ENCODE measurements around the gene IRF7. TPM values are rescaled to one million over a fixed set of nuclear protein-coding genes. Genes with fewer than 3 reads are reported as not detected.
A peak's percentile ranks its signal among the peaks of the same experiment; 100 is the strongest.
"Not testable (repeated sequence)": the region's sequence is repeated elsewhere in the genome, so short reads cannot be mapped to it uniquely, and the experiment has no call there.

IRF7 gene
- total and polyA plus RNA-seq, 12 donors = 0.81 to 87.6 (median 11.2) TPM

- no peaks in the 10 kb centered on the region for H3K27me3 ChIP-seq
- H3K4me3 ChIP-seq = peak overlapping the region; percentile 18 to 97 (median 44)
- 2 to 42% (median 10%) methylated on average over 8 to 80 of the region's 81 CpGs for WGBS, 4 donors
- no peaks in the 10 kb centered on the region for H3K36me3 ChIP-seq (replicated peaks in 1 of 2)
- intact Hi-C loops (cut with DNase I) = no loop called here
- TF ChIP-seq CTCF (IDR thresholded peaks at IDR 0.05) (peak in 1 of 6 experiments; percentile 15), POLR2A (IDR thresholded peaks at IDR 0.05) (peak in 1 of 2 donors; percentile 33)
- peaks cover 36 to 40% of the 10 kb centered on the region in 2 donors for H3K4me1 ChIP-seq (replicated peaks in 1 of 2)
- no peaks in the 10 kb centered on the region for H3K9me3 ChIP-seq (replicated peaks in 1 of 3)
- DNase-seq = peak in 3 of 7 donors; percentile 47 to 77 (median 69)
- peak overlapping the region in 2 of 5 donors; percentile 41 to 67 for H3K27ac ChIP-seq
These were observed 40.3 kb downstream of the IRF7 start for GRCh38 chr11:575313-575995.

- peak overlapping the region in 2 of 4 donors; percentile 40 to 97 for H3K4me3 ChIP-seq
- no peak overlapping the region for H3K27ac ChIP-seq
- intact Hi-C loops (cut with DNase I) = no loop called here
- H3K36me3 ChIP-seq (replicated peaks in 1 of 2) = no peaks in the 10 kb centered on the region
- H3K27me3 ChIP-seq = no peaks in the 10 kb centered on the region
- H3K4me1 ChIP-seq (replicated peaks in 1 of 2) = peaks cover 29 to 34% of the 10 kb centered on the region in 2 donors
- H3K9me3 ChIP-seq (replicated peaks in 1 of 3) = no peaks in the 10 kb centered on the region
- no peak for DNase-seq
- 38 to 51% (median 41%) methylated on average over 25 of the region's 25 CpGs for WGBS, 4 donors
- TF ChIP-seq CTCF (IDR thresholded peaks at IDR 0.05) (no peak), POLR2A (IDR thresholded peaks at IDR 0.05) (no peak)
These were observed 41.0 kb downstream of the IRF7 start for GRCh38 chr11:574632-575312.

- Histone ChIP-seq H3K4me1 (replicated peaks in 1 of 2) (peaks cover 26 to 31% of the 10 kb centered on the region in 2 donors), H3K27ac (peak overlapping the region in 1 of 5 donors; percentile 10)
- H3K4me3 ChIP-seq; intact Hi-C loops (cut with DNase I); H3K36me3 ChIP-seq (replicated peaks in 1 of 2); H3K9me3 ChIP-seq (replicated peaks in 1 of 3); DNase-seq; H3K27me3 ChIP-seq: not testable (repeated sequence)
- WGBS, 4 donors = 69 to 80% (median 72%) methylated on average over 13 to 14 of the region's 14 CpGs
These were observed 41.6 kb downstream of the IRF7 start for GRCh38 chr11:574031-574570.

- Histone ChIP-seq H3K27ac (no peak overlapping the region), H3K9me3 (replicated peaks in 1 of 3) (no peaks in the 10 kb centered on the region), H3K27me3 (no peaks in the 10 kb centered on the region), H3K4me3 (no peak overlapping the region), H3K4me1 (replicated peaks in 1 of 2) (peaks cover 21 to 24% of the 10 kb centered on the region in 2 donors), H3K36me3 (replicated peaks in 1 of 2) (no peaks in the 10 kb centered on the region)
- TF ChIP-seq POLR2A (IDR thresholded peaks at IDR 0.05) = no peak
- TF ChIP-seq CTCF (IDR thresholded peaks at IDR 0.05) = no peak
- WGBS, 4 donors = 86 to 94% (median 92%) methylated on average over 7 to 16 of the region's 16 CpGs
- no peak for DNase-seq
- intact Hi-C loops (cut with DNase I) = no loop called here
These were observed 42.5 kb downstream of the IRF7 start for GRCh38 chr11:573146-573759.

Measured in adrenal gland (tissue), 12 donors.